ENCODE data around the gene CADPS2. TPM values are rescaled to one million over a fixed set of nuclear protein-coding genes. Genes with fewer than 3 reads are reported as not detected.

Gene CADPS2
- total RNA-seq, 1 donor from 2014 or later, result 6.4 TPM

DNA sequence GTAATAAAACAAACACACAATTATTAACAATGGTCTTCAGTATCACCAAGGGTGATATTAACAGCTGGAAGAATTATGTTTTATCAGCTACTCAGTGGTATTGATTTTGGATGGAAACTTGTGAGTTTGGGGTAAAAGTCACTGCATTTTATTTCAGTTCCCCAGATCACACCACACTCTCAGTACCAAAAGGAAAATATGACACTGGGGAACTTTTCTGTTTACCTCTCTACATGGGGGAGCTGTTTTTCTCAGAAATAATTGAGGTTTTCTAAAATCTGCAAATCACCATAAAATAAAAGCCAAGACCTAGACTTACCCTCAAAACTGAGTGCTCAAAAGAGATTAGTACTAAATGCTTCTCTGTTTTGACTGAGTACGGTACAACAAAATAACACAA lies 483.1 kb downstream of the CADPS2 start:
- Histone ChIP-seq H3K4me3 (ENCODE audit: insufficient read depth, low read depth, low read length) (no peak overlapping the region), H2AFZ (ENCODE audit: low read depth, low read length) (no peak overlapping the region), H3K9me3 (ENCODE audit: insufficient read depth, low read depth, low read length) (no peaks in the 10 kb centered on the region), H3K9ac (ENCODE audit: low read length) (no peak overlapping the region), H3K4me2 (ENCODE audit: low read length) (no peak overlapping the region), H3K27ac (ENCODE audit: low read depth, low read length) (no peak overlapping the region), H3K36me3 (ENCODE audit: insufficient read depth, low read length) (no peaks in the 10 kb centered on the region), H4K20me1 (ENCODE audit: insufficient read depth, low read length) (no peaks in the 10 kb centered on the region), H3K27me3 (ENCODE audit: insufficient read depth, low read length) (no peaks in the 10 kb centered on the region), H3K4me1 (ENCODE audit: insufficient read depth, low read length) (no peaks in the 10 kb centered on the region), H3K79me2 (ENCODE audit: insufficient read depth, low read length) (no peaks in the 10 kb centered on the region)
- H3K4me3 Mint-ChIP-seq (ENCODE audit: unreplicated experiment), result no peak overlapping the region
- peaks cover 4% of the 10 kb centered on the region for H3K4me1 Mint-ChIP-seq (ENCODE audit: low read depth, unreplicated experiment)
- FAIRE-seq, result no peak
- H3K27ac Mint-ChIP-seq (ENCODE audit: unreplicated experiment), result no peak overlapping the region
- no peaks in the 10 kb centered on the region for H3K9me3 Mint-ChIP-seq (ENCODE audit: unreplicated experiment)
- TF ChIP-seq, protein P1, sequence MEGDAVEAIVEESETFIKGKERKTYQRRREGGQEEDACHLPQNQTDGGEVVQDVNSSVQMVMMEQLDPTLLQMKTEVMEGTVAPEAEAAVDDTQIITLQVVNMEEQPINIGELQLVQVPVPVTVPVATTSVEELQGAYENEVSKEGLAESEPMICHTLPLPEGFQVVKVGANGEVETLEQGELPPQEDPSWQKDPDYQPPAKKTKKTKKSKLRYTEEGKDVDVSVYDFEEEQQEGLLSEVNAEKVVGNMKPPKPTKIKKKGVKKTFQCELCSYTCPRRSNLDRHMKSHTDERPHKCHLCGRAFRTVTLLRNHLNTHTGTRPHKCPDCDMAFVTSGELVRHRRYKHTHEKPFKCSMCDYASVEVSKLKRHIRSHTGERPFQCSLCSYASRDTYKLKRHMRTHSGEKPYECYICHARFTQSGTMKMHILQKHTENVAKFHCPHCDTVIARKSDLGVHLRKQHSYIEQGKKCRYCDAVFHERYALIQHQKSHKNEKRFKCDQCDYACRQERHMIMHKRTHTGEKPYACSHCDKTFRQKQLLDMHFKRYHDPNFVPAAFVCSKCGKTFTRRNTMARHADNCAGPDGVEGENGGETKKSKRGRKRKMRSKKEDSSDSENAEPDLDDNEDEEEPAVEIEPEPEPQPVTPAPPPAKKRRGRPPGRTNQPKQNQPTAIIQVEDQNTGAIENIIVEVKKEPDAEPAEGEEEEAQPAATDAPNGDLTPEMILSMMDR (IDR thresholded peaks at IDR 0.05; ENCODE audit: insufficient read depth, low read depth, low read length), result no peak
- no peak for TF ChIP-seq EZH2 (IDR thresholded peaks at IDR 0.05; ENCODE audit: insufficient read depth, low read length)
- DNase-seq (ENCODE audit: low read depth), result no peak
- no peaks in the 10 kb centered on the region for H3K36me3 Mint-ChIP-seq (ENCODE audit: low read depth, unreplicated experiment)
- H3K27me3 Mint-ChIP-seq (ENCODE audit: low read depth, unreplicated experiment), result no peaks in the 10 kb centered on the region

DNA sequence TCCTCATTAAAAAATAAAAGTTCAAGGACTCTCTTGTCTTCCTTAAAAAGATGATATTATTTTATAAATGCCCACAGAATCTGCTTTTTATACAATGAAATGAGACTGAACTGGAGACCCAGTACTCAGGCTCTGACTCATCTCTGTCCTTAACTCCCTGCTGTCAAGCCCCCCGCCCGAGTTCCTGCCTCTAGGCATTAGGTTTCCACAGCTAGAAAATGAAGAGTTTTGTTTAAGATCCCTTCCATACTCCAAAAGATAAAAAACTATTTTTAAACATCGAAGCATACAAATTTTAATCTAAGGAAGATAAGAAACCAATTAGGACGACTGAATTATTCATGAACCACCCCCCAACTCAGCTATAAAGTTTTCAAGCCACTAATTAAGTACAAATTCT lies 484.0 kb downstream of the CADPS2 start:
- no peak for FAIRE-seq
- H2AFZ ChIP-seq (ENCODE audit: low read depth, low read length), result no peak overlapping the region

DNA sequence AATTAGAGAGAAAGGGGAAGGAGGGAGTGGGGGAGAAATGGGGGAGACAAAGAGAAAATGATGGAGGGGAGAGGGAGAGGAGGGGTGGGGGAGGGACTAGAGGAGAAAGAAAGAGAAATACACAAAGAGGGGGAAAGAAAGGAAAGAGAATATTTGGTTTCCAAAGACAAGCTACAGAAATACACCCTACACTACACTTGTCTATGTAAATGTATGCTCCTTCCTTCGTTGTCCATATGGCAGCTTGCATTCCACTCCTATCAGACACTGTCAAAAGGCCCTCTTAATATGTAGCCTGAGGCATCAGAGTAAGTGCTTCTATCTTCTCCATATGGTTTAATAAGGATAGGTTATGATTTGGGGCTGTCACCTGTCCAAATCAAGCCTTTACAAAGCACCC lies 488.9 kb downstream of the CADPS2 start:
- Histone ChIP-seq H3K4me3 (ENCODE audit: insufficient read depth, low read depth, low read length) (no peak overlapping the region), H3K36me3 (ENCODE audit: insufficient read depth, low read length) (no peaks in the 10 kb centered on the region), H3K4me2 (ENCODE audit: low read length) (no peak overlapping the region), H3K27ac (ENCODE audit: low read depth, low read length) (no peak overlapping the region), H3K79me2 (ENCODE audit: insufficient read depth, low read length) (no peaks in the 10 kb centered on the region), H3K27me3 (ENCODE audit: insufficient read depth, low read length) (no peaks in the 10 kb centered on the region), H3K4me1 (ENCODE audit: insufficient read depth, low read length) (no peaks in the 10 kb centered on the region), H3K9ac (ENCODE audit: low read length) (no peak overlapping the region), H4K20me1 (ENCODE audit: insufficient read depth, low read length) (no peaks in the 10 kb centered on the region), H3K9me3 (ENCODE audit: insufficient read depth, low read depth, low read length) (no peaks in the 10 kb centered on the region), H2AFZ (ENCODE audit: low read depth, low read length) (no peak overlapping the region)
- Mint-ChIP-seq H3K4me3 (ENCODE audit: unreplicated experiment) (no peak overlapping the region), H3K9me3 (ENCODE audit: unreplicated experiment) (no peaks in the 10 kb centered on the region), H3K27ac (ENCODE audit: unreplicated experiment) (no peak overlapping the region), H3K36me3 (ENCODE audit: low read depth, unreplicated experiment) (no peaks in the 10 kb centered on the region), H3K4me1 (ENCODE audit: low read depth, unreplicated experiment) (peaks cover 3% of the 10 kb centered on the region), H3K27me3 (ENCODE audit: low read depth, unreplicated experiment) (no peaks in the 10 kb centered on the region)
- FAIRE-seq (no peak), DNase-seq (ENCODE audit: low read depth) (no peak)
- TF ChIP-seq, protein P1 (IDR thresholded peaks at IDR 0.05; ENCODE audit: insufficient read depth, low read depth, low read length), result no peak

More for the DNA sequence above, 484.0 kb downstream of the CADPS2 start:
- Histone ChIP-seq H3K4me1 (ENCODE audit: insufficient read depth, low read length) (no peaks in the 10 kb centered on the region), H4K20me1 (ENCODE audit: insufficient read depth, low read length) (no peaks in the 10 kb centered on the region), H3K4me3 (ENCODE audit: insufficient read depth, low read depth, low read length) (no peak overlapping the region), H3K4me2 (ENCODE audit: low read length) (no peak overlapping the region), H3K9ac (ENCODE audit: low read length) (no peak overlapping the region), H3K27ac (ENCODE audit: low read depth, low read length) (no peak overlapping the region), H3K79me2 (ENCODE audit: insufficient read depth, low read length) (no peaks in the 10 kb centered on the region), H3K36me3 (ENCODE audit: insufficient read depth, low read length) (no peaks in the 10 kb centered on the region), H3K27me3 (ENCODE audit: insufficient read depth, low read length) (no peaks in the 10 kb centered on the region), H3K9me3 (ENCODE audit: insufficient read depth, low read depth, low read length) (no peaks in the 10 kb centered on the region)
- H3K36me3 Mint-ChIP-seq (ENCODE audit: low read depth, unreplicated experiment), result no peaks in the 10 kb centered on the region
- no peak for DNase-seq (ENCODE audit: low read depth)
- H3K9me3 Mint-ChIP-seq (ENCODE audit: unreplicated experiment), result no peaks in the 10 kb centered on the region
- no peaks in the 10 kb centered on the region for H3K27me3 Mint-ChIP-seq (ENCODE audit: low read depth, unreplicated experiment)
- H3K4me1 Mint-ChIP-seq (ENCODE audit: low read depth, unreplicated experiment), result peaks cover 4% of the 10 kb centered on the region
- no peak overlapping the region for H3K4me3 Mint-ChIP-seq (ENCODE audit: unreplicated experiment)
- no peak overlapping the region for H3K27ac Mint-ChIP-seq (ENCODE audit: unreplicated experiment)
- TF ChIP-seq, protein P1 (IDR thresholded peaks at IDR 0.05; ENCODE audit: insufficient read depth, low read depth, low read length), result no peak
- no peak for TF ChIP-seq EZH2 (IDR thresholded peaks at IDR 0.05; ENCODE audit: insufficient read depth, low read length)
